Stimulated activated CD4-positive, alpha-beta T cell treated with anti-CD3 and anti-CD28 coated beads, Interleukin-1b, Interleukin-23, amount 100 ng/mL, for 24 hours (primary cell): Measurements from ENCODE around the gene HAGH.
A peak's percentile ranks its signal among the peaks of the same experiment; 100 is the strongest.

Experiments used
- DNase-seq, 4 experiments: peaks; one replicate each; pipeline ENCODE4 v3.0.0-alpha.2; 2020; ENCODE audit warnings: low read depth in 4 of 4, low spot score in 1 of 4

The HAGH gene

DNA sequence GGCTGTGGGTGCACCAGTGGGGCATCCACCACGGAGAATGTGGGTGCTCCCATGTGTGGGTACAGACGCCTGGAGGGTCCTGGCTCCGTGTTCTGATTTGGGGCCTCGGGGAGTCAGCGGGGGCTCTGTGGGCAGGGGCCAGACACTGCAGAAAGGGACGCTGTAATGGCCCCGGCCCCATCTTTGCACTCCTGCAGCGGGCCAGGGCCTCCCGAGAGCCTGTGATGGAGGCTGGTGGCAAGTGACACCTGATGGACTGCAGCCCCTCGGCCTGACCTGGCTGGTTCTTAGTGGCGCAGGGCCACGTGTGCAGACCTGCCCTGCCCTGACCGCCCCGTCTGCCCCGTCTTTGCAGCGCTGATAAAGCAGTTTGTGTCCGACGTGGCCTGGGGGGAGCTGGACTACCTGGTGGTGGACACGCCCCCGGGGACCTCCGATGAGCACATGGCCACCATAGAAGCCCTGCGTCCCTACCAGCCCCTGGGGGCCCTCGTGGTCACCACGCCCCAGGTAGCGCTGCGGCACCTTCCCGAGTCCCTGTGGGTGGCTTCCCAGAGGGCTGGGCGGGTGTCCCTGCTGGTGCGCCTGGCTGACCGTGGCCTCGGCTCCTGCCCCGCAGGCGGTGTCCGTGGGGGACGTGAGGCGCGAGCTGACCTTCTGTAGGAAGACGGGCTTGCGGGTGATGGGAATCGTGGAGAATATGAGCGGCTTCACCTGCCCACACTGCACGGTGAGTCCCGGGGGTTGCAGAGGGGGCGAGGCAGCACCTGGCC lies 39.1 kb downstream of the HAGH start:
- no peak for DNase-seq

DNA sequence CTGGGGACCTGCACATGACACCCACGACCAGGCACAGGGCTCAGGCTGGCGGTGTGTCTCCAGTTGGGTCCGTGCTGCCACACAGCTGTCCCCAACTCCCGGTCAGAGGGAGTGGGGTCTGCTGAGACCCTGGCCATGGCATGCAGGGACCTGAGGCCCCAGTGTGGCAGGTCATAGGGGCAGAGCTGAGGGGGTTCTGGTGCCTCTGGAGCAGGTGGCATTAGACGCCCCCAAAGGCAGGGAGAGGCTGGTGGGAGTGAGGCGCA lies 39.6 kb downstream of the HAGH start:
- no peak for DNase-seq

DNA sequence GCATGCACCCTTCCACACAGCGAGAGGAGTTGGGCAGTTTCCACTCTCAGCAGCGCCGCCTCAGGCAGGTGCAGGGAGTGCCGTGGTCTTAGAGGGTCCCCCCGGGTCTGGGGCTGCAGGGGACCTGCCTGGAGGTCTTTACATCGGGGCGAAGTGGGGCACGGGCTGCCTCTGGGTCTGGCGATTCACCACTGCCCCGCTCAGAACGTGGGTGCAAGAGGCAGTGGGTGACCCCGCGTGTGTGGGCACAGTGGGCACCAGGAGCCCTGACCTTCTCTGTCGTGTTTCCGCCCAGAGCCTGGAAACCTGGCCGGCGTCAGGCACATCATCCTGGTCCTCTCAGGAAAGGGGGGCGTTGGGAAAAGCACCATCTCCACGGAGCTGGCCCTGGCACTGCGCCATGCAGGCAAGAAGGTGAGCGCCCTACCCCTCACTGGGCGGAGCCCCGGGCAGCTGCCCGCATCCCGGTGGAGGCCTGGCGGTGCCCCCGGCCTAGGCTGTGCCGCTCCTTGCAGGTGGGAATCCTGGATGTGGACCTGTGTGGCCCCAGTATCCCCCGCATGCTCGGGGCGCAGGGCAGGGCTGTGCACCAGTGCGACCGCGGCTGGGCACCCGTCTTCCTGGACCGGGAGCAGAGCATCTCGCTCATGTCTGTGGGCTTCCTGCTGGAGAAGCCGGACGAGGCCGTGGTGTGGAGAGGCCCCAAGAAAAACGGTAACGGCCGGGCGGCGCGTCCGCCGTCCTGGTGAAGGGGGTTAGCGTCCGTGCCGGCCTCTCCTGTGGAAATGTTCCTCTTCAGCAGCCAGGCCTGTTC lies 40.2 kb downstream of the HAGH start:
- no peak for DNase-seq

DNA sequence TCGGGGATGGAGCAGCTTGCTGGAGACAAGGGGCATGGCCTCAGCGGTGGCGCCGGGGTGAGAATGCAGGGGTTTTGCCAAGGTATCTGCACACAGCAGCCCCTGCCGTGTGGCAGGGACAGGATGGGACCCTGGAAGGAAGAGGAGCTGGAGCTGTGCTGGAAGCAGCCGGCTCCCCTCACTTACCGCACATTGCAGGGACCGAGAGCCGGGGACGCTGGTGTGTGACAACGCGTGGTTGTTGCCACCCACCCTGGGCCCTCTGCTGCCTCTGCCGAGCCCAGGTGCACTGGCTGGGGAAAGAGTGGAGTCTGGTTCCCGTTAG lies 40.8 kb downstream of the HAGH start:
- no peak for DNase-seq

DNA sequence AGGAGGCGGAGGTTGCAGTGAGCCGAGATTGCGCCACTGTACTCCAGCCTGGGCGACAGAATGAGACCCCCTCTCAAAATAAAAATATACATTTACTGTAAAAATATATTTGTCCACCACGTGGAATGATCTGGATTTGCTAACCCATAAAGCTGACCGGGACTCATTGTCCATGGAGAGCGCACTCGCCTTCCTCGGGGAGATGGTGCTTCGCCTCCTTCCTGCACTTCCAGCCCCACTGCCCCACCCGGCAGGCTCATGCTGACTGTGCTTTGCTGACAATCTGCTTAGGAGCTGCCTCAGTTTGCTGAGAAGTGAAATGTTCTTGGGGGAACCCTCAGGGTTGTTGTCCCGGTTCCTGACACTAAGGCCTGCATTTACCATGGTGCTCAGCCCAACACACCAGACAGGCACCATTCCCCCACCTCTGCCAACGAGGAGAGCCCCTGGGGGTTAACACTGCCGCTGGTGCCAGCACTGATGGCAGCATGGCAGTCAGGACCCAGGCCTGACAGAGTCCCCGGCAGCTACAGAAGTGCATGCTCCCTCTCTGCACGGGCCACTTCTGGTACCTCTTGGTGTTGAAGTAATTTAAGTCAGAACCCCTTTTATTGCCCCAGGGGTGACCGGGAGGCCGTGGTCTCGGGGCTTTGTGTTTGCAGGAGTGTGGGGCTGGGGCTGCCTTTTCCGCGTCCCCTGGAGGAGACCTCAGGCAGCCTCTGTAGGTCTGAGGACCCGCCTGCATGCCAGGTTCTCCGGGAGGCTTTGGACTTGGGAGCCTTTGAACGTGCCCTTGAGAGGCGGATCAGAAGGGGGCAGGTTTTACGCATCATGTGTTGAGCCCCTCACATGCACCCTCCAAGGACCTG lies 41.4 kb downstream of the HAGH start:
- no peak for DNase-seq

DNA sequence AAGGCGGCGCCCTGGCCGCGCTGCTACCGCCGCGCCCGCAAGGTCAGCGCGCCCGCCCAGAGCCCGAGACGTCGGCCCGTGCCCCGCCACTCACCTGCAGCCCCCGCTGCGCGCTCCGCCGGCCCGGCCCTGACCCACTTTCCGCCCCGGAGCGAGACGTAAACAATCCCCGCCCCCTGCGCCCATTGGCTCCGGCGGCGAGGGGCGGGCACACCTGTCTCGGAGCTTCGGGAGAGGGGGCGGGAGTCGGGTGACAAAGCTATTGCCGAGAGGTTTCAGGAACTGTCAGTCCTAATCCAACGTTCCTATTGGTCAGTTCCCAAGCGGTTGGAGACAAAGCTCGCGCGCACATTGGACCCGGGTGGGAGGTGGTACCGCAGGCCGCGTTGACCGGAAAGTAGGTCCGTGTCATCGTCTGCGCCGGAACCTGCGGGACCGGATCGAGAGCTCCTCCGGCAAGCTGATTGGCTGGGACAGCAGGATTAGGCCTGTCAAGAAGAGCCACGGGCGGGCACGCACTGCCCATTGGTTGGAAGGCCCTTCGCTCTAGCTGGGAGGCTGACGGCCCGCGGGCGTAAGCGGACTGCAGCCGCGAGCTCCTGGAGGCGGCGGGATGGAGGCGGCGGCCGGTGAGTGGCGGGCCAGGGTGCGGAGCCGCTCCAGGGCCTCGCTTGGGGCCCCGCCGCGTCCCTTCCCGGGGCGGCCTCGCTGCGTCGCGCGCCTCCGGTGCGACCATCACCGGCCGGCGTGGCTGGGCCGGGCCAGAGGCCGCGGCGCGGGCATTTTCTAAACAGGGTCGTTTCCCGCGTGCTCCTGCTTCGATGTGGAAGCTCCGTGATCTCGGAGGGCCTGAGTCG lies 44.0 kb downstream of the HAGH start, which contains the start of the genes NUBP2 and SPSB3:
Gene NUBP2 (plus strand): TSS at position 553 of the 857 bp plus-strand sequence. CDS start 61 bp downstream, at position 614.
Gene SPSB3 (minus strand): TSS at position 164 of the 857 bp plus-strand sequence. CDS start 1,088 bp downstream, outside the sequence.
- peak; percentile 89 to 98 (median 94) for DNase-seq

DNA sequence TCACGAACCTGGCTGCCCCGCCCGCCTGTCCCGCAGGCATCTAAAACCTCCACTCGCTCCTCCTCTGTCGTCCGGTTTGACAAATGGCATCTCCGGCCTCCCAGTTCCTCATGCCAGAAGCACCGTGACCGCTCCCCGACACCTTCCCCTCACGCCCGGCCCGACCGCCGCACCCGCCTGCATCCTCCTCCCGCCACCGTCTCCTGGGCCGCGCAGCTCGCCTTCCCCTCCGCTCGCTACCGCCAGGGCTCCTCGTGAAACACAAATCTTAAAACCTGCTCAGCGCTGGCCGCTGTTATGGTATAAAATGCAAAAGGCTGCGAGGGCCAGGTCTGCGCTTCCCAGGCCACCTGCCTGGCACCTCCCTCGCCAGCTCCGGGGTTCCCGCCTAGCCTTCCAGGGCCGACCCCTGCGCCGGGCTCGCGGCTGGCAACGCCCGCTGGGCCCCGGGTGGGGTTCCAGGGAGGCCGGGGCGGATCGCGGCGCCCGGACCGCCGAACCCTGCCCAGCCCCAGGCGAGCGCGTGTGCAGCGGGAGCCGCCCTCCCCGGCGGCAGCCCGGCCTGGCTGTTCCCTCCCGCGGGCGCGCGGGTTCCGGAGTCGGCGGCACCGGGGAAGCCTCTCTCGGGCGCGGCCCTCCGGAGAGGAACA lies 44.7 kb downstream of the HAGH start:
- no peak for DNase-seq

DNA sequence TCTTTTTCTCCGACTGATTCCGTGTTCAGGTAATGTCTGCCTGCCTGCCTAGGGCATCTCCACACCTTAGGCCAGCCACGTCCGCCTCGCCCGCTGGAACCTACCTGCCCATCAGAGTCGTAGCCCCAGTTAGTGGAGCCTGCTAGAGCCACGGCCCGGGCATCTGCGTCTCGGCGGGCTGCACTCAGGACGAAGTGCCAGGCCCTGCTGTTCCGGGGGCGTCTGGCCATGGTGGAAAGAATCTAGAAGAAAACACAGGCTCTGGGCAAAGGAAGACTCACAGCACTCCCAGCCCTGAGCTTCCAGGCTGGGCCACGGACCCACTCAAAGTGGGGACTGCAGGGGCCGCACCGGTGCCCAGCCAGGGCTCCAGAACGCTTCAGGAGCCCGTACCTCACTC lies 45.4 kb downstream of the HAGH start:
- no peak for DNase-seq

DNA sequence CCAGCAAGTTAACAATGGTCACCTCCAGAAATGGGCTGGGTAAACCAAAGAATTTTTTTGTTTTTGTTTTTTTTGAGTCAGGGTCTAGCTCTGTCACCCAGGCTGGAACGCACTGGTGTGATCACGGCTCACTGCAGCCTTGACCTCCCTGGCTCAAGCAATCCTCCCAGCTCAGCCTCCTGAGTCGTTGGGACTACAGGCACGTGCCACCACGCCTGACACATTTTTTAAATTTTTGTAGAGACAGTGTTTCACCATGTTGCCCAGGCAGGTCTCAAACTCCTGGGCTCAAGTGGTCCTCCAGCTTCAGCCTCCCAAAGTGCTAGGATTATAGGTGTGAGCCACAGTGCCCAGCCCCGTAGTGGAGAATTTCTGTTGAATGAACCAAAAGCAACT lies 46.0 kb downstream of the HAGH start:
- DNase-seq: no peak

DNA sequence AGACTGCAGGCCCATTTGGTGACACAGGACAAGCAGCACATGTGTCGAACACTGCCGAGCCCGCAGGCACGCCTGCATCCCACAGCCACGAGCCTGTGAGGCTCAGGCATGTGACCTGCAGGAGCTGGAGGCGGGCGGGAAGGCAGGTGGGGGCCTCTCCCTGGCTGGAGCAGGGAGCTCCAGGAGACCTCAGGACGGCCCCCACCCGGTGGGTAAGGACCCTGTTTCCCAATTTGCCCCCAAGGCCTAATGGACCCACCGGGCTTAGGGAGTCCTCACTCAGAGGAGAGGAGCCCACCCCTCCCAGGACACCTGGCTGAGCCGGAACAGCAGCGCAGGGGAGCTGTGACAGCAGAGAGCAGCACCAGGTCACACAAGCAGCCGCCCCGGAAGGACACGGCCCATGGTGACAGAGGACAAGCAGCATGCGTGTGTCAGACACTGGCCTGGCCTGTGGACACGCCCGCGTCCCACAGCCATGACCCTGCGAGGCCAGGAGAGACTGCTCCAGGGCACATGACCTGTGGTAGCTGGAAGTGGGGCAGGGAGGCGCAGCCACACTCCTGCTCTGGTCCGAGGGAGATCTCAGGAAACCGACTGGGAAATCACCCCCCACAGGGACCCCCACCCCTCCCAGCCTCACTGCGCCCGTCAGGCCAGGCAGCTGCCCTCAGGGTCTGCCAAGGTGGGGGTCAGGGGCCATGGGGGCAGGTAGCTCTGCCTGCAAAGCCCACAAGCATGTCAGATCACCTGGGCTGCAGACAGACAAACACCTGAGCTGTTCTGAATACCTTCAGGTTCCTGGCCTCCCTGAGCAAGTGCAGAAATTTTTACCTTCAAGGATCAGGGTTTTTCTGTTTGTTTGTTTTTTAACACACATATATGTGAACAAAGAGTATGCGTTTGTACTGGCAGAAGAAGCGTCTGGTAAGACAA lies 46.6 kb downstream of the HAGH start:
- DNase-seq: no peak

DNA sequence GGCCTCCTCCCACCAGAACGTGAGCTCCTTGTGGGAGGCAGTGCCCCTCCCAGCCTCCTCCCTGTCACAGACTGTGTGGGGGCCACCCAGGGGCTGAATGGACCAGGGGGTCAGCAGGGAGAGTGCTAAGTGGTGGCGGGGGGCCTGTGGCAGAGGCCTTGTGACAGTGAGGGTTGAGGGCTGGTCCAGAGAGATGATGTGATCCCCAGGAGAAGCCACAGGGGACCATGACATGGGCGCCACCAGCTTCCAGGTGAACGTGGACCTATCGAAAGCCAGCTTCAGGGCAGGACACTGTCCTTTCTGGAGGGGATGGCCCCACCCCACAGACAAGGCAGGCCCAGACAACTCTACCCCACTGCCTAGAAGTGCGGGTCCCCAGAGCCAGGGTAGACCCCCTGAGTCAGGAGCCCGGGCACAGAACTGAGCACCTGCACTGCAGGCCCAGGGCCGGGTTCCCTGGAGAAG lies 47.4 kb downstream of the HAGH start:
- no peak for DNase-seq

DNA sequence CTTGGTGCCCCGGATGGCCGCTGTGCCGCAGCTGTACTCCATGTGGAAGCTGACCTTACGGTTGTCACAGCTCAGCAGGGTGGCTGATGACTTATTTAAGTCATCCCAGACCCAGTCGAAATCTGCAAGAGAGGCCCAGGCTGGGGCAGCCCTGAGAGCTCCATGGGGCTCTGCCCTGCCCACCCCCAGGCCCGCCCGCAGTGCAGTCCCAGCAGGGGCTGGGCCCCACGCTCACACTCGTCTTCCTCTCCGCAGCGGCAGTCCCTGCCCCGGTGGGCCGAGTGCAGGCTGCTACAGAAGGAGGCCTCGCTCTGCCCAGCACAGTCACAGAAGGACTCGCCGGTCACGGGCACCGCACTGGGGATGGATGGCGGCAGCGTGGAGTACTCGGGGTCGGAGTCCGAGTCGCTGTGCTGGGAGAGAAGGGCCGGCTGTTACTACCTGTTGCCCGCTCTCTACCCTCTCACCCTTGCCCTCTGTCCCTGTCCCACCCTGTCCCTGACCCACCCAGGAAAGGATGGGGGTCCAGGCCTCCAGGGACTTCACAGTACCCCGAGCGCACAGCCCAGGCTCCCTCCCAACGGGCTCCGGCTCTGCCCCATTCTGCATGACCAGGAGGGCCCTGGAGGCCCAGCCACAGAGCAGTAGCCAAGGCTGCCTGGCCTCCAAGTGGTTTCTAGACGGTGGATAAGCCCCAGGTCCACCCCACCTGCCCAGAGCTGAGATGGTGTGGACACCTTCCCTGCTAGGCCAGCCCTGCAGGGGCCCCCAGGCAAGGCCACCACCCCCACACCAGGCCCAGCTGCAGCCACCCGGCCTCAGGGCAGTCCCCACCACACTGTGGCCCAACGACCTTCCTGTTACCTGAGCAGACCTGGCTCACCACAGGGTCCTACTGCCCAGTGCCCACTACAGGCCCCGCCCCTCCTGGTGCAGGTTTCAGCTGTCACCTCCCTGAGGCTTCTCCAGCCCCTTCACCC lies 48.1 kb downstream of the HAGH start:
- DNase-seq: no peak

DNA sequence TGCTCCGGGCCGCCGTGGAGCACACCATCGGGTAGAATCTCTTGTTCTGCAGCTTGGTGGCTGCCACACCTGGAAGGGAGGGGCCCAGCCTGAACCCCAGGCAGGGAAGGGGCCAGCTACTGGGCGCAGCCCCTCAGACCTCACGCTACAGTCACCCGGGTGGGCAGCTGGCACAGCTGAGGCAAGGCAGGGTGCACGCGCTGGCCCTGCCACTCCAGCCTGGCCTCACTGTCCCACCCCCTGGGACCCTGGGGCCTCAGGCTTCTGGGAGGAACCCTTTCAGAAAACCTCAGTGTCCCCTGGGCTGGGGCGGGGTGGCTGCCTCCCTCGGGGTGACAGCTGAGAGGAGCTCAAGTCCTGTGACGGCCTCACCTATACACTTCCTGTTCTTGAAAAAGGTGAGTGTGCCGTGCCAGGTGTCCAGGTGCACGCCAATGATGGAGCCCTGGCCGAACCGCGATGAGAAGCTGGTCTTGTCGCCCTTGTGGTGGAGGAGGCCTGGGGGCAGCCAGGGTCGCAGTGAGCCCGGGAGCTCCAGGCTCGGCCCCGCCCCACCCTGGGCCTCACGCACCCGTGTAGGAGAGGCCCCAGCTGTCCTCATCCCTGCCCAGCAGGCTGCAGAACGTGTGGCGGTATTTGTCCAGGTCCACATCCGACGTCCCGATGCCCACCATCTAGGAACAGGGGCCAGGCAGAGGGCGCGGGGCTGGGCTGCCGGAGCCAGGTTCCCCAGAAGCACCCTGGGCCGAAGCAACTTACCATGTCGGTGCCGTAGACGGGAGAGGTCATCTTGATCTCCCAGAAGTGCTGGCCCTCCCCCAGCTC lies 49.0 kb downstream of the HAGH start:
- no peak for DNase-seq

DNA sequence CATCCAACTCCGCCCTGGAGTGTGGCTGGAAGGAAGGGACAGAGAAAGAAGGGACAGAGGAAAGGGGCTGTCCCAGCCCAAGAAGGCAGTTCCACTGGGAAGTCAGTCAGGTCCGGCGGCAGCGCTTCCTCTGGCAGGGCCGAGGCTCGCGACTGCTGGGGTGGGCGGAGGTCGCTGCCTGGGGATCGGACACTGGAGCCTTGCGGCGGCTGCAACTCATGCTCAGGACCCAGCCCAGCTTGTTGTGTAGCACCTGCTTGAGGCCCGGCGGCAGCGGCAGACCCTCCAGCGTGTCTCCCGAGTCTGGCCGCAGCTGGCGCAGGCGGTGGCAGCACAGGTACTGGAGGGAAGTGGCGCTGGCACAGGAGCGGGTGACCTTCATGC lies 49.6 kb downstream of the HAGH start:
- no peak for DNase-seq

DNA sequence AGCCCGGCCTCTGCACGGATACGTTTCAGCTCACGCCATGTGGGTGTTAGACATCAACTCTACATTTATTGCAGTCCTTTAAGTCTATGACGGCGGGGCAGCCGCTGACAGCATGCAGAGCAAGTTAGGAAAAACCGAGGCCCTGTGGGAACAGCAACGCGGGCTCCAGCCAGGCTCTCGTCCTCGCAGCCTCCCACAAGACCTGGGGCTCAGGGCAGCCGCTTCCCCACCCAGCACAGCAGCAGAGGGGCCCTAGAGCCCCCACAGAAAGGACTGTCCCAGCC lies 50.0 kb downstream of the HAGH start:
- no peak for DNase-seq

DNA sequence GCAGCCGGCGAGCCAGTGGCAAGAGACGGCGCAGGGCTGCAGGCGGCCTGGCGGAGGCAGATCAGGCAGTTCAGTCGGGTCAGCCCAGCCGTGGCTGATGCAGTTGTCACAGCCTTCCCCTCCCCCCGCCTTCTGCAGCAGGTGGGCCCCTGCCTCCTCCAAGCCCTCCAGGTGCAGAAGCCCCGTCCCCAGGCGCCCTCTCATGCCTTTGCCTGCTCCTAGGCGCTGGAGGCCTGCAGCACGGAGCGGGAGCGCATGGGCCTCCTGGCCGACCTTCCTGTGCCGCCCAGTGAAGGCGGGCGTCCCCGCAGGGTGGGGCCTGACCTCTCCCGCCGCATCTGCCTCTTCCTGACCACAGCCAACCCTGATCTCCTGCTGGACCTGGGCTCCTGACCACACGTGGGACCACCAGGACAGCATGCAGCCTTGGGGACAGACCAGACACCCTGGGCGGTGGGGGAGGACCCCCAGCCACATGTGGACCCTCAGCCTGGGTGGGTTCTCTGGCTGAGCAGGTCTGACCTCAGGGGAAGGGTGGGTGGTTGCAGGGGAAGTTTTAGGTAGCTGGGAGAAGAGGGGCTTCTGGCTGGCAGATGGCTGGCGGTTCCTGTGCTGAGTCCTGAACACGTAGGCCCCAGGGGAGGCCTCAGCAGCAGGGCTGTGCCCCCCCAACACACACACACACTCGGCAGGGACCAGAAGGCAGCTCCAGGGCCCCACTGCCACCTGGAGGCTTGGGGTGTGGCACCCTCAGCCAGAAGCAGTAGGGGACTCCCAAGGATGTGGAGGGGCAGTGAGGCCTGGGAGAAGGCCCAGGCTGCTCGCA lies 50.6 kb downstream of the HAGH start:
- DNase-seq: no peak
